ENCODE measurements around the gene PRORP. TPM values are rescaled to one million over a fixed set of nuclear protein-coding genes. Genes with fewer than 3 reads are reported as not detected.
A peak's percentile ranks its signal among the peaks of the same experiment; 100 is the strongest.
"Not testable (repeated sequence)": the region's sequence is repeated elsewhere in the genome, so short reads cannot be mapped to it uniquely, and the experiment has no call there.

The PRORP gene
- total and polyA plus RNA-seq, 2 of the 13 experiments (the other 11 are each of a cell fraction or from before 2014, with no cell fraction given) = 48.9 to 88.7 TPM

GRCh38 chr14:35147711-35148110, 25.4 kb downstream of the PRORP start (continued):
- TF ChIP-seq DPF2 (CRISPR knock-in tag; IDR thresholded peaks at IDR 0.05; ENCODE audit: borderline replicate concordance, low read depth) = no peak

DNA sequence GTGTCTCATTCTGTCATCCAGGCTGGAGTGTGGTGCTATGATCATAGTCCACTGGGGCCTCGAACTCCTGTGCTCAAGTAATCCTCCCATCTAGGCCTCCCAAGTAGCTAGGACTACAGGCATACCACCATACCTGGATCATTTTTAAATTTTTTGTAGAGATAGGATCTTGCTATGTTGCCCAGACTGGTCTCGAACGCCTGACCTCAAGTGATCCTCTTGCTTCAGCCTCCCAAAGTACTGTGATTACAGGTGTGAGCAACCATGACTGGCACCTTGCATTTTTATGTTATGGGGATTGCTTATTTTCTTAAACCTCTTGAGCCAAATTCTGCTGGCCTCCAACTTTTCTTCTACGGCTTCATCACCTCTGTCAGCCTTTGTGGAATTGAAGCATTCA, 26.9 kb downstream of the PRORP start:
- CTCF ChIA-PET (ENCODE audit: low intra/inter-chr PET ratio, low total read pairs) = no interaction called here
- H3K36me3 ChIP-seq (replicated peaks in 1 of 2; ENCODE audit: control insufficient read depth in 1 of 2, insufficient read depth in 2 of 2, low read length in 2 of 2) = peaks cover 0 to 3% of the 10 kb centered on the region in 2 experiments; a peak in 1 of 5 replicates
- H3K79me2 ChIP-seq (ENCODE audit: insufficient read depth, low read length) = peaks cover 23% of the 10 kb centered on the region
- no peak overlapping the region for H3K4me2 ChIP-seq (ENCODE audit: low read depth, low read length)
- ATAC-seq (no peak), FAIRE-seq (no peak), DNase-seq (ENCODE audit: low spot score) (no peak)
- H2AFZ ChIP-seq (ENCODE audit: low read length) = no peak overlapping the region
- TF ChIP-seq ZNF121 (CRISPR knock-in tag; IDR thresholded peaks at IDR 0.05) = peak; percentile 66
- TF ChIP-seq XBP1 (CRISPR knock-in tag; IDR thresholded peaks at IDR 0.05) = no peak
- H3K27me3 ChIP-seq (ENCODE audit: control insufficient read depth in 1 of 2, insufficient read depth in 2 of 2, low read length in 2 of 2) = no peaks in the 10 kb centered on the region
- peaks cover 25% of the 10 kb centered on the region for H3K4me1 ChIP-seq (ENCODE audit: insufficient read depth, low read length)
- WGBS (ENCODE audit: low lambda C conversion rate) = 98% methylated on average over 4 of the region's 4 CpGs
- H3K9ac ChIP-seq (ENCODE audit: insufficient read depth, low read depth, low read length) = no peak overlapping the region
- no peaks in the 10 kb centered on the region for H3K9me3 ChIP-seq (ENCODE audit: low read length)
- no TSS peak for BruUV-seq (replicated peaks)
- H4K20me1 ChIP-seq (ENCODE audit: insufficient read depth, low read length) = no peaks in the 10 kb centered on the region
- in situ Hi-C loops (cut with HindIII; ENCODE audit: extremely low pct_ligation_motif_present, low pct_unique_long_range_greater_than_20kb) (loop anchor here (5.0 to 25.0 kb wide), 2 partner anchors 258 to 663 kb away; partner anchors contain the start of gene RALGAPA1), intact Hi-C loops (cut with micrococcal nuclease; ENCODE audit: unreplicated experiment) (loop anchor here (10.0 kb wide), 1 partner anchor 666 kb away; no protein-coding TSS in a partner anchor)
- POLR2A ChIA-PET = interaction anchor here (1.0 kb wide), 1 partner anchor 255 kb away, joined by 3 read pairs; the partner anchor contains the start of gene NFKBIA
- no peak overlapping the region for H3K4me3 ChIP-seq (replicated peaks in 1 of 3; ENCODE audit: insufficient read depth in 1 of 3, low read depth in 2 of 3, low read length in 3 of 3)
- H3K27ac ChIP-seq (ENCODE audit: extremely low read length, insufficient read depth, low read length) = no peak overlapping the region

- DNase-seq (ENCODE audit: low spot score); in situ Hi-C loops (cut with HindIII; ENCODE audit: extremely low pct_ligation_motif_present, low pct_unique_long_range_greater_than_20kb); H3K4me1 ChIP-seq (ENCODE audit: insufficient read depth, low read length); H3K27me3 ChIP-seq (ENCODE audit: control insufficient read depth in 1 of 2, insufficient read depth in 2 of 2, low read length in 2 of 2); H3K9me3 ChIP-seq (ENCODE audit: low read length); H3K4me2 ChIP-seq (ENCODE audit: low read depth, low read length); H3K36me3 ChIP-seq (replicated peaks in 1 of 2; ENCODE audit: control insufficient read depth in 1 of 2, insufficient read depth in 2 of 2, low read length in 2 of 2); H3K4me3 ChIP-seq (replicated peaks in 1 of 3; ENCODE audit: insufficient read depth in 1 of 3, low read depth in 2 of 3, low read length in 3 of 3); POLR2A ChIA-PET; ATAC-seq; H3K27ac ChIP-seq (ENCODE audit: extremely low read length, insufficient read depth, low read length); FAIRE-seq; H4K20me1 ChIP-seq (ENCODE audit: insufficient read depth, low read length); intact Hi-C loops (cut with micrococcal nuclease; ENCODE audit: unreplicated experiment); BruUV-seq (replicated peaks); H2AFZ ChIP-seq (ENCODE audit: low read length); CTCF ChIA-PET (ENCODE audit: low intra/inter-chr PET ratio, low total read pairs); H3K9ac ChIP-seq (ENCODE audit: insufficient read depth, low read depth, low read length): not testable (repeated sequence)
- H3K79me2 ChIP-seq (ENCODE audit: insufficient read depth, low read length) = peaks cover 17% of the 10 kb centered on the region
- WGBS (ENCODE audit: low lambda C conversion rate) = 98% methylated on average over 35 of the region's 35 CpGs
Observed at GRCh38 chr14:35152531-35152930, 30.2 kb downstream of the PRORP start.

All from HepG2 (cell line).